NCI-H2107 (cell line): ENCODE measurements around the gene KCNJ9.
"Not testable (repeated sequence)": the region's sequence is repeated elsewhere in the genome, so short reads cannot be mapped to it uniquely, and the experiment has no call there.

Experiments used
- DNase-seq: peaks from one replicate; lab custom pipeline; 2025; lab: John Stamatoyannopoulos, UW

KCNJ9 gene

GRCh38 chr1:160126342-160126741 is 45.0 kb downstream of the KCNJ9 start:
- DNase-seq: not testable (repeated sequence)

DNA sequence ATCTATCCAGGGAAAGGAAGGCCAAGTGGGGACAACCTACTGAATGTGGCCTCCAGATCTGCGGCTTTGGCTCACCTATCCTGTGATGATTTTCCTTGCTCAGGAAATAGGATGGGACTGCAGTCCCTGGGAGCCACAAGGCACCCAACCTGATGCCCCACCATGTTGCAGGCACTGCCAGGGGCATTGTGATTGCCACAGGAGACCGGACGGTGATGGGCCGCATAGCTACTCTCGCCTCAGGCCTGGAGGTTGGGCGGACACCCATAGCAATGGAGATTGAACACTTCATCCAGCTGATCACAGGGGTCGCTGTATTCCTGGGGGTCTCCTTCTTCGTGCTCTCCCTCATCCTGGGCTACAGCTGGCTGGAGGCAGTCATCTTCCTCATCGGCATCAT is 46.0 kb downstream of the KCNJ9 start:
- no peak for DNase-seq

- DNase-seq: no peak
These were observed 46.7 kb downstream of the KCNJ9 start for GRCh38 chr1:160127865-160128523.

- DNase-seq: no peak
These were observed 47.3 kb downstream of the KCNJ9 start for GRCh38 chr1:160128636-160129035.

- DNase-seq: no peak
These were observed 47.7 kb downstream of the KCNJ9 start for GRCh38 chr1:160129046-160129445.

DNA sequence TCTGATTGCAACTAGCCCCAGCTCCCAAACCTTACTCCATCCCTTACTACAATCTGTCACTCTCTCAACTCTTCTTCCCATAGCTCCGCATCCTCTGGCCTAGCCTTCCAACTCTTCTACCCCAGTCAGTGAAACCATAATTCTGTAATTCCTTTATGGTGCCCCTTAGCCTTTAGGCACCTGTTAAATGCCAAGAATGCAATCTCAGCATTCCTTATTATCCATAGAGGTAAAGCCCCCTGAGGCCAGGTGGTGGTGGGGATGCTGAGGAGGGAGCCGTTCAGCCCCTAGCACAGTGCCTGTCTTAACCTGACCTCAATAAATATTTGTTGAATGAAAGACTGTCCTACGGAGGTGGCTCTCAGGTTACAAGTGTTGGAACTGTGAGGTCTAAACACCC is 48.2 kb downstream of the KCNJ9 start:
- no peak for DNase-seq

- no peak for DNase-seq
These were observed 48.6 kb downstream of the KCNJ9 start for GRCh38 chr1:160129966-160130365.

DNA sequence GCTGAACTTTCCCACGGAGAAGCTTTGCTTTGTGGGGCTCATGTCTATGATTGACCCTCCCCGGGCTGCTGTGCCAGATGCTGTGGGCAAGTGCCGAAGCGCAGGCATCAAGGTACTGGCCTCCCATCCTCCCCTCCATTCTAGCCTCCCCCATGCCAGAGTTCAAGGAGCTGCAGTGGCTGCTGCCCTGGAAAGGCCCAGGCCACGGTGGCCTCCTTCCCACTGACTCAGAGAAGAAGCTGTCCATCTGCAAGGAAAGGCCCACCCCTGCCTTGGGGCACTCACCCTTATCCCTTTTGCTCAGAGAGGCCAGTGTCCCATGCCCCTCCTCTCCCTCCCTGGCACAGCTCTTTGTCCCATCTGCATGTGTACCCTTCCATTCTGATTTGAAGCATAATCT is 49.1 kb downstream of the KCNJ9 start:
- DNase-seq: no peak

DNA sequence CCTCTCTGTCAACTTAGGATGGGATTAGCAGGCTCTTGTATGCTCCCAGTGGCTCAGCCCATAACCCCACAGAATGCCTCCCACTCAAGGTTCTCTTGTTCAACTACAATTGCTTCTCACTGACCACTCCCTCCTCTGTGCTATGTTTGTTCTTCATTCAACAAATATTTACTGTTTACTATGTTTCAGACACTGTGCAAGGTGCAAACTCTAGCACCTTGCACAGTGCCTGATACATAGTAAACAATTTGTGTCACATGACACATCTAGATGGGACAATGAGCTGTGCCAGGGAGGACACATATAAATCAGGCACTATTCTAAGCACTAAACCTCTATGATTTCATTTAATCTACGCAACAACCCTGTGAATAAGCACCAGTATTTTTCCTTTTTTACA is 49.6 kb downstream of the KCNJ9 start:
- DNase-seq: no peak

GRCh38 chr1:160131803-160132565 is 50.6 kb downstream of the KCNJ9 start:
- no peak for DNase-seq

DNA sequence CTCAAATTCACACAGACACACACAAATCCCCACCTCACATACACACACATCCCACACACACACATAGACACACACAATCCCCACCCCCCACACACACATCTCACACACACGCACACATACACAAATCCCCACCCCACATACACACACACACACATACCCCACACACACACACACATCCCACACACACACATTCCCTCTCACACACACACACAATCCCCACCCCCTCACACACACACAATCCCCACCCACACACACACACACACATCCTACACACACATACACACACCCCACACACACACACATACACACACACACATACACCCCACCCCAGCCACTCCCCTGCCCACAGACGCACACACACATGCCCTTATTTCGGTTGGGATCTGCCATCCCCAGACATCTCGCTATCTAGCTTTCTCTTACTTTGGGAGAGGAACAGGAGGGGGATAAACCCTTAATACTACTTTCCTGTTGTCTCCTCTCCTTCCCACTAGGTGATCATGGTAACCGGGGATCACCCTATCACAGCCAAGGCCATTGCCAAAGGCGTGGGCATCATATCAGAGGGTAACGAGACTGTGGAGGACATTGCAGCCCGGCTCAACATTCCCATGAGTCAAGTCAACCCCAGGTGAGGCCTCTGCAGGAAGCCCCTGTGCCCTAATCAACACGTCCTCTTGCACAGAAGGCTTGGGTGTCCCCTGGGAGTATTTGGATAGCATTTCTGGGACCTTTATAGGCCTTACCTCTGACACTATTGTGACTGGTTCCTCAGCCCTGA is 52.8 kb downstream of the KCNJ9 start:
- no peak for DNase-seq

- no peak for DNase-seq
These were observed 53.6 kb downstream of the KCNJ9 start for GRCh38 chr1:160134791-160135572.

- DNase-seq: no peak
These were observed 55.0 kb downstream of the KCNJ9 start for GRCh38 chr1:160136121-160136925.

DNA sequence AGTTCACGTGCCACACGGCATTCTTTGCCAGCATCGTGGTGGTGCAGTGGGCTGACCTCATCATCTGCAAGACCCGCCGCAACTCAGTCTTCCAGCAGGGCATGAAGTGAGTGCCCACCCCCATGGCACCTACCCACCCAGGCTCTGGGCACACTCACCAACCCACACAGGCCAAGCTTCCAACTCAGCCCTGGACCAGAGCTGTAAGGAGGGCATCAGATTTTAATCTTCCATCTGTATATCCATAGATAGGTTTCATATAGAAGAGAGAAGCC is 55.5 kb downstream of the KCNJ9 start:
- no peak for DNase-seq

- no peak for DNase-seq
These were observed 56.0 kb downstream of the KCNJ9 start for GRCh38 chr1:160137216-160137862.

- DNase-seq: no peak
These were observed 58.5 kb downstream of the KCNJ9 start for GRCh38 chr1:160139840-160140239.
